Stimulated activated CD4-positive, alpha-beta T cell treated with anti-CD3 and anti-CD28 coated beads, TNF-alpha, amount 100 ng/mL, for 4 hours (primary cell): ENCODE results near the gene SERINC2.

Experiments used
- DNase-seq, 3 experiments: peaks; one replicate each; pipeline ENCODE4 v3.0.0-alpha.2; 2020; ENCODE audit warnings: low read depth in 3 of 3

Gene SERINC2

DNA sequence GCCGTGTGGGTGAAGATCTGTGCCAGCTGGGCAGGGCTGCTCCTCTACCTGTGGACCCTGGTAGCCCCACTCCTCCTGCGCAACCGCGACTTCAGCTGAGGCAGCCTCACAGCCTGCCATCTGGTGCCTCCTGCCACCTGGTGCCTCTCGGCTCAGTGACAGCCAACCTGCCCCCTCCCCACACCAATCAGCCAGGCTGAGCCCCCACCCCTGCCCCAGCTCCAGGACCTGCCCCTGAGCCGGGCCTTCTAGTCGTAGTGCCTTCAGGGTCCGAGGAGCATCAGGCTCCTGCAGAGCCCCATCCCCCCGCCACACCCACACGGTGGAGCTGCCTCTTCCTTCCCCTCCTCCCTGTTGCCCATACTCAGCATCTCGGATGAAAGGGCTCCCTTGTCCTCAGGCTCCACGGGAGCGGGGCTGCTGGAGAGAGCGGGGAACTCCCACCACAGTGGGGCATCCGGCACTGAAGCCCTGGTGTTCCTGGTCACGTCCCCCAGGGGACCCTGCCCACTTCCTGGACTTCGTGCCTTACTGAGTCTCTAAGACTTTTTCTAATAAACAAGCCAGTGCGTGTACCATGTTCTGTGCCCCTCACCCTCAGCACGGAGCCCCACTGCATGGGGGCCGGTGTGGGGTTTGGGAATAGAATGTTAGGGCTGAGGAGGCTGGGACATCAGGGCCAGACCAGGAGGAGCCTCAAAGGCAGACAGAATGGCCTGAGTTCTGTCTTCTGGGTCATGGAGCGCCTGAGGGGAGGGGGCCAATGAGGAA is 21.3 kb downstream of the SERINC2 start:
- DNase-seq, result no peak

DNA sequence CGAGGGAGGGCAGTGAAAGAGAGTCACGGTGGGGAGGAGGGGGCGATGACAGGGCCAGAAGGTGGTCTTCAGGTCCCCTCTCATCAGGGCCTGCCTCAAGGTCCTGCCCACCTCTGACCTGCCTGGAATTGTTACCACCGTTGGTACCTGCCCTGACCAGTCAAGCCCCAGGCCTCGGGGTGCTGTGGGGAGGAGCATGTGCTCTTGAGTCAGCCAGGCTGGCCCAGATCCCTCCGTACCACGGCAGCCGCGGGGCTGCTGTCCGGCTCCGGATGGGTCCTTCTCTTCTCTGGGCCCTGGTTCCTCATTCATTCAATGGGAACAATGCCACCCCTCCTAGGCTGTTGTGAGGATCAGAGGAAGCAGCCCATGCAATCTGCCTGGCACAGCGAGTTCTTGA is 22.0 kb downstream of the SERINC2 start:
- no peak for DNase-seq

DNA sequence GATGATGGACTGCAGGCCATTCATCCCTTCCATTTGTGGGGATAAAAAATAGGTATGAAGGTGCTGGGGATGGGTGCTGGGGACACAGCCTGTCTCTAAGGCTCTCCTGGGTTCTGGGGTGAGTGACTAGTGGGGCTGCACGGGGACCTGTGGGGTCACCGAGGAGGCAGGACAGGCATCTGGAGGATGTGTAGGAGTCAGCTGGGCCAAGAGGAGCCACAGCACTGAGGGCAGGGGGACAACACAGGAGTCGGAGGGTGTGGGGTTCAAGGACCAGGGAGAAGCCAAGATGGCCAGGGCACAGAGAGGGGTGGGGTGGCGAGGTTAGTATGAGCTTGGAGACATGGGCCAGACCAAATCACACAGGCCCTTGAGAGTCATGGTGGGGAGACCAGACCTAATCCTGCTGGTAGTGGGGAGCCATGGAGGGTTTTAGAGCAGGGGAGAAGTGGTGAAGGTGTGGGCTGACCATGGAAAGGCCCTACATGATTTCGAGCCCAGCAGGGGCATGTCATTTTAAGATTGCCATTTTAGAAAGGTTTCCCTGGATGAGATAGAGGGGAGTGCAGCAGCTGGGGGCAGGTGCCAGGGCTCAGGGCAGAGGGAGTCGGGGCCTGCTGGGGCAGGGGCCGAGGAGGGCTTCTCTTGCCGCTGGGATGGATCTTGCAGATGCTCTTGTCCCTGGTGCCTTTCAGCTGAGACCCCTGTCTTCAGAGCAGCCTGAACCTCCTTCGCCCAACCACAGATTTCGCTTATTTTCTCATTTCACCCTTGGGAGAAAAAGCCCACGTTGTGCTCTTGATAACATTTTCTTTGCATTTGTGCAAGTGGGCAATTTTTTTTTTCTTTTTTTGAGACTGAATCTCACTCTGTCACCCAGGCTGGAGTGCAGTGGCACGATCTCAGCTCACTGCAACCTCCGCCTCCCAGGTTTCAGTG is 22.7 kb downstream of the SERINC2 start:
- DNase-seq, result no peak

DNA sequence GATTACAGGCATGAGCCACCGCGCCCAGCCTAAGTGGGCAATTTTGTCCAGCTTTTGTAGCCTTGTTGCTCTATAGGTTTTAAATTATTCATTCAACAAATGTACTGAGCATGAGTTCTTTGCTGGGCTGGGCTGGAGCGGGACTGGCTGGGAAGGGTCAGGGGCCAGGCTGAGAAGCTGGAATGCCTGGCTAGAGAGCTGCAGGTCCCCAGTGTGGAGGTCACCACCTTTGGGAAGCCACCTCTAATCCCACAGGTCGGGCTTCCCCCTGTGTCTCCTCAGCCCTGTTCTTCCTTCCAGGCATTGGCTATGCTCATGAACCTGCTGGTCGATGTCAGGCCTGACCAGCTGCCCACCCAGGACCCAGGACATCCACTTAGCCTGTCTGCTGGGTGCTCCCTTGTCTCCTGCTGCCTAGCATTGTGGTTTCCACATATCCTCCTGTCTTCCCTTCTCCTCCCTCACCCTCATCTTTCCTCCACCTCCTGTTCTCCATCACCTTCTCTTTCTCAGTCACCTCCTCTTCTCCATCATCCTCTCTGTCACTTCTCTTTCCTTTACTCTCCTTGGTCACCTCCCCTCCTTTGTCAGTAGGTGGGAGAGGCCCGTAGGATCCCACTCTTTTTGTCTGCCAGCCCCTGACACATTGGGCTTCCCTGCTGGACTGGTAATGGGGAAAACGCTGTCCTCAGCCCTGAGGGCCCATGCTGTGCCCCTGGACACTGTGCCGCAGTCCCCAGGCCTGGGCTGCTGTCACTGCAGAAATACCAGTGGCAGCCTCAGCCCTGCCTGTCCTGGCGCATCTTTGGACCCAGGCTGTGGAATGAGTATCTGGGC is 23.8 kb downstream of the SERINC2 start:
- DNase-seq, result no peak

DNA sequence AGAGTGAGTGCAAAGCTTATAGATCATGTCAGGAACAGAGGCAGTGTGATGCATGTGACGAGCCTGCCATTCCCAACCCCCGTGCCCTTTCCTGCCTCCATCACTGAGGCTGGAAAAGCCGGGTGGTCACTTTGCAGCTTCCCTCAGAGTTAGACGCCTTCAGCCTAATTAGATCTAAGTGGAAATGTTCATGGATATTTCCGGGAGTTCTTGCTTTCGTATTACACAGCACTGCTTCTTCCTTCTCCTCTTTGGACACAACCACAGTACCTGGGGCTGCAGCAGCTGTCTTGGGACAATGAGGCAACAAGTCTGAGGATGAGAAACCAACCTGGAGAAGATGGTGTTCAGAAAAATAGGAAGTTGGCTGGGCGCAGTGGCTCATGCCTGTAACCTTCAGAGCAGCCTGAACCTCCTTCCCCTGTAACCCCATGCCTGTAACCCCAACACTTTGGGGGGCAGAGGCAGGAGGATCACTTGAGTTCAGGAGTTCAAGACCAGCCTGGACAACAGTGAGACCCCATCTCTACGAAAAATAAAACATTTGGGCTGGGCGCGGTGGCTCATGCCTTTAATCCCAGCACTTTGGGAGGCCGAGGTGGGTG is 24.5 kb downstream of the SERINC2 start:
- no peak for DNase-seq

DNA sequence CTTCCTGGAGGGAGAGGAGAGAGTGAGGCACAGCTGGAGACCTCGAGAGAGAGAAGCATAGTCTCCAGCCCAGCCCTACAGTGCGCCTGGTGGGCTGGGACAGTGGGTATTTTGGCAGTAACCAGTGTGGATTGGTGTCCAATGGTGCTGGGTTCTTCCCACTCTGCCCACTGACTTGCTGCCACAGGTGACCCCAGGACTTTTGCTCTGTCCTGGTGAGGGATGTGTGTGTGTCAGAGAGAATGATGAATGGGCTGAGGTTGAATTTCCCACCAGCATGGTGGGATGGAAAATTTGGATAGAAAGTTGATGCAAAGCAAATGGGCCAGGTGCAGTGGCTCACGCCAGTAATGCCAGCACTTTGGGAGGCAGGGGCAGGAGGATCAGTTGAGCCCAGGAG is 26.3 kb downstream of the SERINC2 start:
- DNase-seq, result no peak

DNA sequence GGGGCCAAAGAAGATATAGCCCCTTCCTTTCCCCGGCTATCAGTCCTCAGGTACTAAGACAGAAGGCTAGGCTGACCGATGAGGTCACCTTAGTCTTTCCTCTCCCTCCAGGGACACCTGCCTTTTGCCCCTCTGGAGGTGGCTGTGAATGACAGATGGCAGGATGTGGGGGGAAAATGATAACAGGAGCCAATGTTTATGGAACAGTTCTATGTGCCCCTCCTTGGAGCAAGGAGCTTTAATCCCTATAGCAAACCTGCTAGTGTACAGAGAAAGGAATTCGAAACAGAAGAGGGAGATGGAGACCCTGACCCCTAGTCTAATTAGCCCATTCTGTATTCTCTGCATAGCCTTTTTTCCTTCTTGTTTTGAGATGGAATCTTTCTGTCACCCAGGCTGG is 28.1 kb downstream of the SERINC2 start:
- DNase-seq, result no peak

DNA sequence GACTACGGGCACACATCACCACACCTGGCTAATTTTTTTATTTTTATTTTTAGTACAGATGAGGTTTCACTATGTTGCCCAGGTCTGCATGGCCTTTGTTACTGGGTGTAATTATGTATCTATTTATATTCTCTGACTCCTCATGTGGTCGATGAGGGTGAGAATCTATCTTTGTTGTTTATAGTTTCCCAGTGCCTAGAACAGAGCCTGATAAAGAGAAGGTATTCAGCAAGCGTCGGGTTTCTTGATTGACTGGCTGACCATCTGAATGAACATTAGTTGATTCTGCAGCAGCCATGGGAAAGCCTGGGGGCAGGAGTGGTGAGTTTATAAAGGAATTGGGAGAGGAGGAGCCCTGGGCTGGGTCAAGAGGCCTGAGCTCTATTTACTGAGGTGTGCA is 28.5 kb downstream of the SERINC2 start:
- no peak for DNase-seq

DNA sequence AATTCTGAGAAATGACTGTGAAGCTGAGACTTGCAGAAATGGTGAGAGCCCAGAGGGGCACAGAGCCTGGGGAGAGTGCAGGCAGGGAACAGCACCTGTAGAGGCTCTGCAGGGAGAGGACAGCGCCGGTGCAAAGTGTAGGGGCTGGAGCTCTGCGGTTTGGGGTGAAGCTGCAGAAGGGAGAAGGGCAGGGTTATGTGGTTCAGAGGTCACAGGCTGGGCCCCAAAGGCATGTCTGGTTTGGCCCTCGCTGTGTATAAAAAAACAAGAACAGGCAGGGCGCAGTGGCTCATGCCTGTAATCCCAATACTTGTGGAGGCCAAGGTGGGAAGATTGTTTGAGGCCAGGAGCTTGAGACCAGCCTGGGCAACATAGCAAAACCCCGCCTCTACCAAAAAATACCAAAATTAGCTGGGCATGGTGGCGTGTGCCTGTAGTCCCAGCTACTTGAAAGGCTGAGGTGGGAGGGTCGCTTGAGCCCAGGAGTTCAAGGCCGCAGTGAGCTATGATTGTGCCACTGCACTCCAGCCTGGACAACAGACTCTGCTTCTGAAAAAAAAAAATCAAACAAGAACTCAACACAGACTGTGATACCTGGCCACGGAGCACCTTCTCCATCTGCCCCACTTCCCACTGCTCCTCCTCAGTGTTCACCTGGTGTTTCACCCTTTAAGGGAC is 29.1 kb downstream of the SERINC2 start:
- no peak for DNase-seq

DNA sequence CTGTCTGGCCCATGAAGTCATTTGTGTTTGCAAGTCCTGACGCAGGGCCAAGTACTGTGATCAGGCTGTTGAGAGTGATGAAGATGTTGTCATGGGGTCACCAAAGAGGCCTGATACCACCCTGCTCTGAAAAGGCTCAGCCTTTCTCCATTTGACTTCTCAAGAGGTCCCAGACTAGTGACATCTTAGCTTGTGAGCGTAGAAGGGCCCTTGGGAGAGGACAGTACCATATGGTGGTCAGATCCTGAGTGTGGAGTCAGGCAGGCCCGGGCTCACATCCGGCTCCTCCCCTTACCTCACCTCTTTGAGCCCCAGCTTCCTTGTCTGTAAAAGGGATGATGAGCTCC is 29.6 kb downstream of the SERINC2 start:
- DNase-seq, result no peak

DNA sequence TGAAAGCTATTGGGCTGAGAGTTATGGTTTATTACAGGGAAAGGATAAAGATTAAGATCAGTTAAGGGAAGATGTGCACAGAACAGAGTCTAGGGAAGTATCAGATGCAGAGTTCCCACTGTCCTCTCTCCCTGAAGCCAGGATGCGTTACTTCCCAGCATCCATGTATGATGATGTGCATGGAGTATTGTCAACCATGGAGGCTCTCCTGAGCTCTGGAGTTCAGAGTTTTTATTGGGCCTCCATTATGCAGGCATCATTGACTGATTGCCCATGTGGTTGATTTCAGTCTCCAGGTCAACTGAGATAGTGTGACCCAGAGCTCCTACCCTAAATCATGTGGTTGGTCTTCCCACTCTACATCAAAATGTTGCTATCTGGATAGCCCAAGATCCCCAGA is 30.7 kb downstream of the SERINC2 start:
- DNase-seq, result no peak

DNA sequence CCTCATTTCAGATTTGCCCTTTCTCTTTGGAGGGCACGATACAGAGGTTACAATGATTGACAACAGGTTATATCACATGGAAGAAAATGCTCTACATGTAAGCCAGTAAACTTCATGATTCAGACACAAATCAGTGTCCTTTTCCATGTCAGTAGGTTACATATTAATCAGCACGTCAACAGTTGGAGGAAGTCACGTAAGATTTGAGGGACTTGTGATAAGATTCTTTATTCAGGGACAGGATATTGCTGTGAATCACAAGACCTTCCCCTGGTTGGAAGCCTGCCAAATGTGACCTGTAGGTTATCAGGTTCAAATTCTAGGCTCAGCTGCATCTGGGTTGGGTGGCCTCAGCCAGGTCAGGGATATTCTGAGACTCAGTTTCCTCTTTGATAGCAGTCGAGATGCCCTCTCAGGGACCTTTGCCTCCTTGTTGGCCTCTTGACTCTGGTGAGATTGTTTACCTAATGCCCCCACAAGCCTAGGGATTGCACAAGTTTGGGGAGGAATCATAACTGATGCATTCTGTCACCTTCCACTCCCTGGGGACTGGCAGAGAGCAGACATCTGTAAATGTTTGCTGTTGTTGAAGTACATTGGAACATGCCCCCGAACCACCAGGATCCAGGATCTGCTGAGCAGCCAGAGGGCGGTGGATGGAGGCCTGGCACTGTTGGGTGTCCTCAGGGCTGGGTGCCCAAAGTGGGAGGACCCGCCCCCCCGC is 31.9 kb downstream of the SERINC2 start:
- no peak for DNase-seq

DNA sequence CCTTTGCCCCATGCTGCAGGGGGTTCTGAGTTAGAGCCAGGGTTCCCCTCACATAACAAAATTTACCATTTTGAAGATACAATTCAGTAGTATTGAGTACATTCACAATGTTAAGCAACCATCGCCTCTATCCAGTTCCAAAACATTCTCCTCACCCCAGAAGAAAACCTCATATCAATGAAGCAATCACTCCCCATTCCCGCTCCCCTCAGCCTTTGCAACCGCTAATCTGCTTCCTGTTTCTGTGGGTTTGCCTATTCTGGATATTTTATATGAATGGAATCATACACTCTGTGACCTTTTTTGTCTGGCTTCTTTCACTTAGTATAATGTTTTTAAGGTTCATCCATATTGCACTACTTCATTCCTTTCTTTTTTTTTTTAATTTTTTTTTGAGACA is 32.9 kb downstream of the SERINC2 start:
- no peak for DNase-seq

DNA sequence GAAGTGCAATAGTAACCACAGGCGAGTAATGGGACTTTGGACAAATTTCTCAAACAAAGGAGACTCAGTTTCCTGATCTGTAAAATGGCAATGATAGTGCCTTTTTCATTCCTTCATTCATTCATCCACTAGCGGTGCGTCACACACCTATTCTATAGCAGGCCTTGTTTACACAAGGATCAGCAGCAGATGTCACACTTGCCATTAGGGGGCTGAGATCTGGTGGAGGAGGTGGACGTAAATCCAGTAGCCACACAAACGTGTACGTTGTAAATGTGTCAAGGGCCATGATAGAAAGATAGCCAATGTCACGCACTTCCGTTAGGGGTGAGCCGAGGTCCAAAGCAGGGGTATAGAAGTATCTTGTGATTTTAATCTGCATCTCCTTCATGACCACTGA is 34.2 kb downstream of the SERINC2 start:
- no peak for DNase-seq

DNA sequence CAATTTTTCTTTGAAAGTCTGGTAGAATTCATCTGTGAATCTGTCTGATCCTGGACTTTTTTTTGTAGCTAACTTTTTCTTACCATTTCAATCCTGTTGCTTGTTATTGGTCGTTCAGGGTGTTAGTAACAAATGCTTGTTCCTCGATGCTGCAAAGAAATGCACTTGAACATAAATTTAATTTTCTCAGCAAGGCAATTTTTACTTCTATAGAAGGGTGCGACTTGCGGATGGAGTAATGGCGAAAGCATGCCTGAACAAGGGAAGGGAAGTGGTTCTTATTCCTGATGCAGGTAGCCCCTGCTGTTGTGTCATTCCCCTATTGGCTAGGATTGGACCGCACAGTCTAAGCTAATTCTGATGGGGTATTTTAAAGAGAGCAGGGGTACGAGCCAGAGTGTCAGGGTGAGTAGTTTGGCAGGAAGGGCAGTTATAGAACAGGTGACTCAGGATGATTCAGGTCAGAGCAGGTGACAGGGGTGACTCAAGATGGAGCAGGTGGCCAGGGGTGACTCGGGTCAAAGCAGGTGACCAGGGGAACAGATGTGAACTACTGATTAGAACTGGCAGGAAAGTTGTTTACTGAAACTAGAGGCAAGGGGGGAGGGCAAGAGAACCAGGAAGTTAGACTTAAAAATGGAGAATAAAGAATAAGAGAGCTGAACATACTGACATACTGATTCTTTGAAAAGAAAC is 40.5 kb downstream of the SERINC2 start:
- DNase-seq, result no peak

DNA sequence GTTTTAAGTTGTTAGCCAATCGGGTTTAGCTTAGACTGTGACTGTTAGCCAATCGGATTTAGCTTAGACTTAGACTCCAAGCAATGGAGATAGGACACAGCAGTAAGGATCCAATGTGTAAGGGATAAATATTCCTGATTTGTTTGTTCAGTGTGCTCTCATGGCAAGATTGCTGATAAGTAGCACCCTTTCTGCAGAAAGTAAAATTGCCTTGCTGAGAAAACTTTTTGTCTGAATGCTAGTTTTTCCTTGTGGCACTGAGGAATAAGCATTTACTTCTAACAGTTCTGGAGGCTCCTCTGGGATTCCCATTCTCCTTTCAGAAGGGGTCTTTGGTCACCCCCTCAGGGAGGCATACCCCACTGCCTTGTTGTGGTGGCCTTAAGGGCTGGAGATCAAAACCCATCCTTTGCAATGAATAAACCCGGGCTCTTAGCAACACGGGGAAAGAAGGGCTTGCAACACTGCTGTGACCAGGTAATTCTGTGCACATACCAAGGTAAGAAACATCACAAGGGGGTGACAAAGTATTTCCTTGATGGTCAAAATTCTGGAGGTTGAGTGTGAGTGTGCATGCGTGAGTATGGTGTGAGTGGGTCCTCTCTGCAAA is 45.4 kb downstream of the SERINC2 start:
- DNase-seq, result no peak

DNA sequence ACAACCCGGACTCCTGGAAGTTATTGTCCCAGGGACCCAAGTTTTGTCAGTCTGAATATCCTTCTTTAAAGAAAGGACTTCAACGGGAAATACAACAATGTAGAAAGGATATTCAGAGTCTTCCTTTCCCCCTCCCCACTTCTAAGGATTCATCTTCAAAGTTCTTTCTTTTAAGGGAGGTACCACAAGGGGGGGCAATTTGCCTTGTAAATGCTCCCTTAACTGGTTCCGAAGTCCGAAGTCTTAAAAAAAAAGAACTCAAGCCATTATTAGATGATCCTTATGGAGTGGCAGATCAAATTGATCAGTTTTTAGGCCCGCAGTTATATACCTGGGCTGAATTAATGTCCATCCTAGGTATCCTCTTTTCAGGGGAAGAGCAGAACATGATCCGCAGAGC is 47.0 kb downstream of the SERINC2 start:
- no peak for DNase-seq

DNA sequence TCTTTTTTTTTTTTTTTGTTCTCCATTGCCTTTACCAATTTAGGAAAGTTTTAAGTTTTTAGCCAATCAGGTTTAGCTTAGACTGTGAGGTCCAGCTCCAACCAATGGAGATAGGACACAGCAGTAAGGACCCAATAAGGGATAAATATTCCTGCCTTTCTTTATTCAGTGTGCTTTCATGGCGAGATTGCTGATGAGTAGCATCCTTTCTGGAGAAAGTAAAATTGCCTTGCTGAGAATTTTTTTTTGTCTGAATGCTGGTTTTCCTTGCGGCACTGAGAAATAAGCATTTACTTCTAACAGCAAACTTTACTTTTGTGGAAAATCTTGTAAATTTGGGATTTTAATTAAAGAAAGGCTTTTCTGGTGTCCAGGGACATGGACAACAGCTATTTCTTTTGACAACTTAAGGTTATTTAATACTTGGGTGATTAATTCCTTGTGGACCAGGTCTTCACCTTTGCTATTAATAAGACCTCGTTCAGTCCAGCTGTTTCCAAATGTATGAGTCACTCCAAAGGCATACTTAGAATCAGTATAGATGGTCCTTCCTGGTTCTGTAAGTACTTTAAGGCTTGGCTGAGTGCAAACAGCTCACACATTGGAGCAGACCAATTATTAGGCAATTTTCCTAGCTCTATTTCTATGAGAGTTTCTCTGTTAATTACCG is 54.1 kb downstream of the SERINC2 start:
- no peak for DNase-seq

DNA sequence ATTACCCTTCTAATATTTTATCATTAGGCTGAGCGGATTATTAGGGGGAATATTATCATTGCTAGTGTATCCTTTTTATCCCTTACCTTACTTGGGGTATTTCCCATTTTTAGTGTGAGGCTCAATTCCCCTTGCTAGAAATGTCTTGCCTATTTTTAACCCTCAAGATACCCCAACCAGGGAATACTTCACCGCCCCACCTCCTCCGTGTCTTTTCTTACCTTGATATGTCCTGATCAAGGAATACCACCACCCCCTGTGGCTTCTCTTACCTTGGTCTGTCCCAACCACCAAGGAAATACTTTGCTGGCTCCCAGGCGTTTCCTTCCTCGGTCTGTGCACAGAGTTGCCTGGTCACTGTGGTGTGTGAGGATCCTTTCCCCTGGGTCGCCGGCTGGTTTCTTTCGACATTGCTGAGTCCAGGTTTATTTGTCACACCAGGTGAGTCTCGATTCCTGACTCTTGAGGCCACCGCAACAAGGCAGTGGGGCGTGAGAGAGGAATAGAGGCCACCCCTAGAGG is 57.8 kb downstream of the SERINC2 start:
- no peak for DNase-seq
